IPS-NIHi7 (cell line): ENCODE results near the gene YARS1.

Source experiments
- DNase-seq: peaks from one replicate; pipeline ENCODE4 v3.0.0; 2012; ENCODE audit warnings: mixed read lengths; ENCODE audit errors: extremely low spot score

Gene YARS1

DNA sequence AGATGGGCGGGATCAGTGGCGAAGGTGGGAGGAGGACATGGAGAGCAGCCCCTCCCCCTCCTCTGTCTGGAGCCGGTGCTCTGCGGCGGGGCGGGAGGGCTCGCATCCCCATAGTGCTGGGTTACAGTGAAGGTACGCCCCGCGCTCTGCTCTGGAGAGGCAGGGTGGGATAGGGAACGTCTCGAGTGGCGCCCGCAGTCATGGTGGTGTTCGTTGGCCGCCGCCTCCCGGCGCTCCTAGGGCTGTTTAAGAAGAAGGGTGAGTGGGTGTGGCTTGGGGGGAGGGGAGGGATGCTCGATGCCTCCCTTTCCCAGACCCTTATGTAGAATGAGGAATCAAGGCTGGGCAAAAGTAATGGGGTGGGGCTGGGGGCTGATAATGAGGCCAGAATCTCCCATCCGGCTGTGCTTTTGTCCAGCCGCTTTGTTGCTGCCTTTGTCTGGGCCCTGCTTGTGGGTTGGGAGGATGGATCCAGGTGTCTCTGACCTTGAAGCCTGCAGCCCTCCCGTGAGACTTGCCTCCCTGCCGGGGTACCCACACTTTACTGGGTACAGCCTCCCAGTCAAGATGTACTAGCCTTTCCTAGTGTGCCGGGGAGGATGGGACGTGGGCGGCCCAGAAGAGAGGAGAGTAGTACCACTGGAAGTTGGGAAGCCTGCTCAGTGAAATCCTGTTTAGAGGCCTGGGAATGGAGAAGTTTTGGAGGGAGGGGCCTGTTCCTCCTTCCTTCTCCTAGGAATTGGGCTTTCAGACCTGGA lies 51.4 kb downstream of the YARS1 start:
- DNase-seq = peak; percentile 48

- DNase-seq = no peak
Measured at GRCh38 chr1:32764826-32765569, 52.2 kb downstream of the YARS1 start.

GRCh38 chr1:32763221-32763620 lies 53.9 kb downstream of the YARS1 start:
- no peak for DNase-seq

- no peak for DNase-seq
Measured at GRCh38 chr1:32761936-32762335, 55.2 kb downstream of the YARS1 start.

GRCh38 chr1:32761253-32761877 lies 55.8 kb downstream of the YARS1 start:
- DNase-seq = no peak

DNA sequence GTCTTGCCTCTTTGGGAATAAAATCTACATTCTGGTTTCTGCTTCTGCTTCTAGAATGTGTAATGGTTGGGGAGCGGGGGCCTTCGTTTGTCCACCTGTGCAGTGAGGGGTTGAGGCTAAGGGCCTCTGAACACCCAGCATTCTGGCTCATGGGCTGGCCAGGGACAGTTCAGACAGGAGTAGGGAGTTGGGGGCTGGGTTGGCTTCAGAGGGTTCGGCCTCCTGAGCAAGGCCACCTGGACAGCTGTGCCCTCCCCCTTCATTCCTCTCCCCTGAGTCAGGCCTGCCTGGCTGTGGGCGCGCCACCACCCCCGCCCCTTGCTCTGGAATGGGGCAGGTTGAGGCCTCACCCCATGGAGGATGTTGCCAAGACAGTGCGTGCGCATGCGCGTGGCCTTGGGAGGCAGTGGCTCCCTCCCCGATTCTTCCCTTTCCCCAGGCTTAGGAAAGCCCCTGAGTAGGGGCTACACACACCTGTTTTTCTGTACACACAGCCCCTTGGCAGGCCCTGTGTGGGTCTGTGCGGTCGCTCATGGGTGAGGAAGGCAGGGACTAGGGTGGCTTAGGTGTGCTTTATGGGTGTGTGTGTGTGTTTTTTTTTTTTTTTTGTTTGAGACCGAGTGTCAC lies 57.0 kb downstream of the YARS1 start:
- DNase-seq = peak; percentile 90

GRCh38 chr1:32759521-32759981 lies 57.6 kb downstream of the YARS1 start:
- peak; percentile 32 for DNase-seq

DNA sequence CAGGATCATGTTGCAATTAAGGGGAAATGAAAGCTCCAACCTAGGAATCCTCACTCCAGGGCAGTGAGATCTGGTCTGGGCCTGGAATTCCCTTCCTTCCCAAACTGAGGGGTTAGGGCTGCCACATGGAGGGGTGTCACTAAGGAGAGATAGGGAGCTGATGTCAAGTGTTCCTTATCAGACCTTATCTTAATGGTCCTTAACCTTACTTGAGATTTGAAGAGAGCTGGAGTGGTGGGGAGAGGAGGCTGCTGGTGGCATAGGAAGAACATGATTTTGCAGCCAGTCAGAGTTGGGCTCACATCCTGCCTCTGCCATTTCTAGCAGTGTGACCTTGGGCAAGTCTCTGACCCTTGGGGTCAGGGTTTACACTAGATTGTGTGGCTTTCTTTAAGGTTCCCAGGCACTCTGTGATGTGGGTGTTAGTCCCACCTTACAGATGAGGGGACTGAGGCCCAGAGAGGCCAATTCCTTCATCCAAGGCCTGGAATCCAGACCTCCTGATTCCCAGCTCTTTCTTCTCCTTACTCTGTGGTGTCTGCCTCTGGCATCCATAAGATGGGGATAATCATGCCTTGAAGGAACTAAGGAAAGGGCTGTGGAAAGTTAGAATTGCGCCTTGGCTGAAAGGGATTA lies 58.2 kb downstream of the YARS1 start:
- DNase-seq = no peak

- no peak for DNase-seq
Measured at GRCh38 chr1:32758177-32758794, 58.9 kb downstream of the YARS1 start.

- DNase-seq = no peak
Measured at GRCh38 chr1:32757213-32757895, 59.8 kb downstream of the YARS1 start.

GRCh38 chr1:32755810-32756159 lies 61.4 kb downstream of the YARS1 start:
- no peak for DNase-seq

GRCh38 chr1:32755098-32755809 lies 61.9 kb downstream of the YARS1 start:
- no peak for DNase-seq

DNA sequence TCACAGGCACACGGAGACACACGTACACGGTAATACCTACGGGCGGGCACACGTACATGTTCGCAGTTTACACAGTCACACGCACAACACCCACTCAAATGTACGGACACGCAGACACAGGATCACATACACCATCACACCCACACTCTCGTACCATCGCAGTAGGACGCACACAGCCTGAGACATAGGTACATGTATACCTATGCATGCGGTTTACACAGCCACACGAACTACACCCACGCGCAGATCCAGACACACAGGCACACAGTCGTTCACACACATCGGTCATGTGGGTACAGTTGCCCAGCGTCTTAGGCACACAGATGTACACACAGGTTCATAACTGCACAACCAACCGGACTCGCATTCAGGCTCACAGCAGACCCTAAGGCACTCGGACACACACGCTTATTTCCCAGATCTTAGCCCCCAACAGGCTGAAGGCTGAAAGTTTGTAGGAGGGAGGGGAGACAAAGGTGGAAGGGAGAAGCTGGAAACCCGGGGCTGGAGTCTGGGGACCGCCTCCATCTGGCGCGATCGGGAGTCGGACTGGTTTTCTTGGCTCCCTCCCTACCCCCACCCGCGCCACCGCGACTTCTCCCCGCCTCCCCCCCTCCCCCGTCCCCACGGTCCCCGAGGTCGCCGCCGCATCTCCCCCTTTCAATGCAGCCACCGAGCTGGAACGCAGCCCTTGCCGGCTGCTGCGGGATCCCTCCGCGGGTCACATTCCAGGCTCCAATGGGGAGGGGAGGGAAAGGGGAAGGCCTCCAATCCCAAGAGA lies 62.7 kb downstream of the YARS1 start:
- DNase-seq = peak; percentile 64

DNA sequence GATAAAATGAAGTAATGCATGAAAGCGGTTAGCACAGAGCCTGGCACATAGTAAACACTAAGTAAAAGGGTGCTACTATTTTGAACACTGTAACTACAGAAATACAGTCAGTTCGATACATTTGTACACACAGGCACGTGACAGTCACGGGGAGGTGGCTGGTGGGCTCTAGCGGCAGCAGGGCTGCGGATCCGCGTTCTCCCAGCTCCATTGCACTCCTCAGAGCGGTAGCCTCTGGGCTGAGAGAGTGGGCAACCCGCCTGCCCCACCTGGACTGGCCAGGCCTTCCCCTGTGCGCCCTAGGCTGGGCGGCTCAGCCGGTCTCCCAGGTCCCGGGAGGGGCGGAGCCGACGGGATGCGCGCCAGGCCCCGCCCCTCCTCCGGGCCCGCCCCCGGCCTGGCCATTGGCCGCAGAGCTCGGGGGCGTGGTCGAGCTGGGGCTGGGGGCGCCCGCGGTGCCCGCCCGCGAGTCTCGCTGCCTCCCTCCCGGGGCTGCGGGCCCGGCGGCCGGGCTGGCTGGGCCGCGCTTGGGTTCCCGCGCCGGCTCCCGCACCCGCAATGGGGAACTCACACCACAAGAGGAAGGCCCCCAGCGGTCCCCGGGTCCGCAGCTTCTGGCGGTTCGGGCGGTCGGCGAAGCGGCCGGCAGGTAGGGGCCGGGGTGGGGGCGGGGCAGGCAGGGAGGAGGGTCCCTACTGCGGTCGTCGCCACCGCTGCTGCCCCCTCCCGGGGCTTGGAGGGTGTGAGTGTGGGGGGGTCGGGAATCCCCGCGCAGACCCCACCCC lies 63.4 kb downstream of the YARS1 start:
- DNase-seq = peak; percentile 97

DNA sequence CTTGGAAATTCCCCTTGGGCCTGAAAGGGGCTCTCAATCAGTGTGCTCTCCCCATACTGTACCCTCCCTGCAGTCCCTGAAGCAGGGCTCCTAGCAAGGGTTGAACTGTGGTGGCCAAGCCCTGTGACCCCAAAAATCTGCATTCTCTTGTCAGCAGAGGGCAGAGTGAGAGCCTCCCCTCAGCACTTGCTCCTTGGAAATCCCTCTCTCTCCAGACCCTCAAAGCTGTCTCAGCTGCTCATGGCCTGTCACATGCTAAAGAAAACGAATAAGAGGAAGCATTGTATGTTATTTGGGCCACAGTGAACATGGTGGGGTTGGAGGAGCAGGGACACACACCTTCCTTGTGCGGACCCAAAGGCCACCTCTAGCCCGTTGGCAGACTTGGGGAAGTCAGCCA lies 67.4 kb downstream of the YARS1 start:
- no peak for DNase-seq

DNA sequence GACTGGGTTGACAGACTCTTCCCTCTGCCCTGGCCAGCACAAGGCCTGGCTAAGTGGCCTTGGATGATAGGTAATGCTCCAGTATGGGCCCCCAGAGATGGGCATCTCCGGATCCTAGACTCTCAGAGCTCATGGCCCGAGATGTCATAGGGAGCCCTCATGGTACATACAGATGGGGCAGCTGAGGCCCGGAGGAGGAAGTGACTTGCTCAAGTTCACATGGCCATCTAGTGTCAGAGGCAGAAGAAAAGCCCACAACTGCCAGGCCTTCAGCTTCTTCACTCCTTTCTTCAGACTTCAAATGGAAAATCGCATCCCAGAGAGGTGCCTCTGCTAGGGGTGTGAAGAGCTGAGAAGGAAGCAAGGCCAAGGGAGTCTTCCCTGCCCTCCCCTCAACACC lies 67.8 kb downstream of the YARS1 start:
- DNase-seq = no peak

GRCh38 chr1:32748926-32749325 lies 68.2 kb downstream of the YARS1 start:
- DNase-seq = no peak

DNA sequence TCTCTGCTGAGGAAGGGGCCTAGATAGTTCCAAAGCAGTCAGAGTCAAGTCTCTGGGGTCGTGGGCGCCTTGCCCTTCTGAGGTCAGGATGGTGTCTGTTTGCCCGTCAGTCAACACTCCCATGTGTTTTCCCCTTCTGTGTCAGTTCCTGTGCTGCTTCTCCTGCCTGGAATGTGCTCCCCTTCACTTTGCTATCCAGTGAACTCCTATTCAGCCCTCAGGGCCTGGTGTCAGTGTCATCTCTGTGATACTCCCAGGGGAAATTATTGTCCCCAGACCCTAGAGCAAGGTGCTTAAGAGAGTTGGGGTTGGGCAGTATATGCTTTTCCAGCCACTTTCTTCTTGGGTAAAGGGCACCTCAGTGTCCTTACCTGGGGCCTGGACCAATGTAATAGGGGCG lies 68.8 kb downstream of the YARS1 start:
- no peak for DNase-seq

- no peak for DNase-seq
Measured at GRCh38 chr1:32746130-32746529, 71.0 kb downstream of the YARS1 start.
